ENCODE data around the gene MT3.
"Not testable (repeated sequence)": the region's sequence is repeated elsewhere in the genome, so short reads cannot be mapped to it uniquely, and the experiment has no call there.

MT3 gene

GRCh38 chr16:56580391-56581048, 8.8 kb upstream of the MT3 start:
- no peak overlapping the region for H3K4me3 ChIP-seq (ENCODE audit: low read length)
- no peak for DNase-seq (ENCODE audit: low read depth)
- TF ChIP-seq CTCF (conservative IDR thresholded peaks at IDR 0.05; ENCODE audit: low read depth, low read length): no peak

- DNase-seq (ENCODE audit: low read depth); H3K4me3 ChIP-seq (ENCODE audit: low read length): not testable (repeated sequence)
Observed at GRCh38 chr16:56582911-56583310, 6.4 kb upstream of the MT3 start.

- no peak for DNase-seq (ENCODE audit: low read depth)
- no peak for TF ChIP-seq CTCF (conservative IDR thresholded peaks at IDR 0.05; ENCODE audit: low read depth, low read length)
Observed at GRCh38 chr16:56583351-56584168, 5.8 kb upstream of the MT3 start.

GRCh38 chr16:56584276-56584675, 5.1 kb upstream of the MT3 start:
- DNase-seq (ENCODE audit: low read depth): no peak
- TF ChIP-seq CTCF (conservative IDR thresholded peaks at IDR 0.05; ENCODE audit: low read depth, low read length): no peak
- H3K4me3 ChIP-seq (ENCODE audit: low read length): no peak overlapping the region

More at GRCh38 chr16:56583351-56584168, 5.8 kb upstream of the MT3 start:
- no peak overlapping the region for H3K4me3 ChIP-seq (ENCODE audit: low read length)

- no peak for TF ChIP-seq CTCF (conservative IDR thresholded peaks at IDR 0.05; ENCODE audit: low read depth, low read length)
- DNase-seq (ENCODE audit: low read depth): no peak
- peak overlapping the region; percentile 31 for H3K4me3 ChIP-seq (ENCODE audit: low read length)
Observed at GRCh38 chr16:56588781-56589140, 567 bp upstream of the MT3 start.

- TF ChIP-seq CTCF (conservative IDR thresholded peaks at IDR 0.05; ENCODE audit: low read depth, low read length): no peak
- no peak for DNase-seq (ENCODE audit: low read depth)
- no peak overlapping the region for H3K4me3 ChIP-seq (ENCODE audit: low read length)
Observed at GRCh38 chr16:56591377-56592060, 2.2 kb downstream of the MT3 start.

GRCh38 chr16:56593573-56594291, 4.4 kb downstream of the MT3 start:
- no peak for DNase-seq (ENCODE audit: low read depth)
- no peak overlapping the region for H3K4me3 ChIP-seq (ENCODE audit: low read length)
- TF ChIP-seq CTCF (conservative IDR thresholded peaks at IDR 0.05; ENCODE audit: low read depth, low read length): no peak

Measured in retinal pigment epithelial cell (primary cell).